HepG2 (cell line): ENCODE data around the gene JUND. TPM values are rescaled to one million over a fixed set of nuclear protein-coding genes. Genes with fewer than 3 reads are reported as not detected.

Experiments used
- FLYWCH1 ChIP-seq: sonication (generic); formaldehyde crosslinking; IDR thresholded peaks from 2 replicates; pipeline ENCODE4 v1.8.1; 2023; ENCODE audit warnings: mild to moderate bottlenecking, missing genetic modification reagents
- HMG20A ChIP-seq: IDR thresholded peaks from 2 replicates; pipeline ENCODE4 v1.6.1; 2016; ENCODE audit warnings: borderline replicate concordance
- KLF12 ChIP-seq: sonication (generic); formaldehyde crosslinking; IDR thresholded peaks from 2 replicates; pipeline ENCODE4 v1.4.0; 2020; ENCODE audit warnings: missing genetic modification reagents, borderline replicate concordance
- KLF16 ChIP-seq, 2 experiments: sonication (generic) in 1 of 2; formaldehyde crosslinking in 1 of 2; IDR thresholded peaks; 2 replicates each; pipeline versions ENCODE4 v1.6.1 to v1.8.0; 2016 to 2023; ENCODE audit warnings: missing genetic modification reagents in 2 of 2, missing compliant biosample characterization in 1 of 2
- MEF2D ChIP-seq: sonication (generic); formaldehyde crosslinking; IDR thresholded peaks from 2 replicates; pipeline ENCODE4 v1.5.1; 2020; ENCODE audit warnings: mild to moderate bottlenecking, missing genetic modification reagents
- MIER3 ChIP-seq: IDR thresholded peaks from 2 replicates; pipeline ENCODE4 v1.6.1; 2016; ENCODE audit warnings: missing compliant biosample characterization, borderline replicate concordance
- MNT ChIP-seq: fragments of 450-650 bp; IDR thresholded peaks from 2 replicates; pipeline ENCODE4 v1.6.1; 2016
- PAX8 ChIP-seq: sonication (generic); formaldehyde crosslinking; IDR thresholded peaks from 2 replicates; pipeline ENCODE4 v1.8.0; 2022; ENCODE audit warnings: mild to moderate bottlenecking, missing genetic modification reagents, borderline replicate concordance
- PAXIP1 ChIP-seq: sonication (generic); formaldehyde crosslinking; conservative IDR thresholded peaks from 2 replicates; pipeline ENCODE4 v1.4.0; 2020; ENCODE audit warnings: mild to moderate bottlenecking, missing genetic modification reagents, moderate library complexity
- POLR2G ChIP-seq: fragments of 200-400 bp; formaldehyde crosslinking; IDR thresholded peaks from 2 replicates; pipeline ENCODE4 v1.6.1; 2018; ENCODE audit warnings: mild to moderate bottlenecking, low read depth, low read length, moderate library complexity
- RORA ChIP-seq: sonication (generic); formaldehyde crosslinking; IDR thresholded peaks from 2 replicates; pipeline ENCODE4 v1.5.0; 2020; ENCODE audit warnings: mild to moderate bottlenecking, missing genetic modification reagents, moderate library complexity
- SALL1 ChIP-seq: sonication (generic); formaldehyde crosslinking; IDR thresholded peaks from 2 replicates; pipeline ENCODE4 v1.8.0; 2022; ENCODE audit warnings: mild to moderate bottlenecking, missing genetic modification reagents
- ZFX ChIP-seq: sonication (generic); formaldehyde crosslinking; IDR thresholded peaks from 2 replicates; pipeline ENCODE4 v1.4.0; 2020; ENCODE audit warnings: mild to moderate bottlenecking, low read depth, missing genetic modification reagents, moderate library complexity
- ZFY ChIP-seq: sonication (generic); formaldehyde crosslinking; IDR thresholded peaks from 2 replicates; pipeline ENCODE4 v1.4.0; 2020; ENCODE audit warnings: missing genetic modification reagents
- ZNF20 ChIP-seq: sonication (generic); formaldehyde crosslinking; IDR thresholded peaks from 2 replicates; pipeline ENCODE4 v1.4.0; 2020; ENCODE audit warnings: mild to moderate bottlenecking, moderate library complexity, missing genetic modification reagents
- ZNF317 ChIP-seq: sonication (generic); formaldehyde crosslinking; IDR thresholded peaks from 2 replicates; pipeline ENCODE4 v1.5.0; 2020; ENCODE audit warnings: mild to moderate bottlenecking, missing genetic modification reagents
- ZNF33A ChIP-seq: sonication (generic); formaldehyde crosslinking; IDR thresholded peaks from 2 replicates; pipeline ENCODE4 v1.5.1; 2020; ENCODE audit warnings: missing genetic modification reagents, mild to moderate bottlenecking, moderate library complexity, borderline replicate concordance
- ZNF552 ChIP-seq: sonication (generic); formaldehyde crosslinking; IDR thresholded peaks from 2 replicates; pipeline ENCODE4 v1.9.0; 2022; ENCODE audit warnings: missing genetic modification reagents, mild to moderate bottlenecking, borderline replicate concordance
- ZNF713 ChIP-seq: sonication (generic); formaldehyde crosslinking; IDR thresholded peaks from 2 replicates; pipeline ENCODE4 v1.4.0; 2020; ENCODE audit warnings: mild to moderate bottlenecking, missing genetic modification reagents
- ZNF776 ChIP-seq: sonication (generic); formaldehyde crosslinking; IDR thresholded peaks from 2 replicates; pipeline ENCODE4 v1.4.0; 2020; ENCODE audit warnings: mild to moderate bottlenecking, missing genetic modification reagents
- ZNF800 ChIP-seq: sonication (generic); formaldehyde crosslinking; IDR thresholded peaks from 2 replicates; pipeline ENCODE4 v1.4.0; 2020; ENCODE audit warnings: missing genetic modification reagents
- ZSCAN12 ChIP-seq: sonication (generic); formaldehyde crosslinking; IDR thresholded peaks from 2 replicates; pipeline ENCODE4 v1.9.0; 2021; ENCODE audit warnings: mild to moderate bottlenecking, missing genetic modification reagents
- ZSCAN22 ChIP-seq: sonication (generic); formaldehyde crosslinking; IDR thresholded peaks from 2 replicates; pipeline ENCODE4 v1.4.0; 2020; ENCODE audit warnings: mild to moderate bottlenecking, missing genetic modification reagents
- polyA plus RNA-seq, 8 experiments: library from polyadenylated mRNA; depleted of rRNA in 3 of 8; stranded (reverse) in 7 of 8; unstranded in 1 of 8; fragments of >200 nt; fragmentation: Illumina TruSeq in 4 of 8; extraction: Trizol in 4 of 8; gene quantifications; 2 replicates each; pipeline versions ENCODE4 v1.2.1 to v1.2.3, GENCODE V29; 2011 to 2016; ENCODE audit warnings: low read depth in 4 of 8, missing spikeins in 1 of 8, mixed read lengths in 1 of 8; ENCODE audit not compliant: insufficient read depth in 1 of 8
- total RNA-seq, 5 experiments: library from RNA; depleted of rRNA; stranded (reverse); fragments of >200 nt; fragmentation: Illumina TruSeq; extraction: Trizol; gene quantifications; 2 replicates each; pipeline ENCODE4 v1.2.3, GENCODE V29; 2016; ENCODE audit warnings: low read depth in 1 of 5

The JUND gene
- total and polyA plus RNA-seq, 2 of the 13 experiments (the other 11 are each of a cell fraction or from before 2014, with no cell fraction given), result 41.2 to 59.8 TPM

GRCh38 chr19:18282021-18282787, 782 bp upstream of the JUND start (continued):
- no peak for TF ChIP-seq ZNF20
- TF ChIP-seq SALL1 (CRISPR knock-in tag), result peak; percentile 6; the same call in 1 of the 2 replicates
- TF ChIP-seq ZSCAN22 (CRISPR knock-in tag), result no peak; the same call in 1 of the 2 replicates
- peak; percentile 33; the same call in 1 of the 2 replicates for TF ChIP-seq MEF2D
- TF ChIP-seq ZFX (CRISPR knock-in tag), result peak; percentile 67
- peak; percentile 65; the same call in 1 of the 2 replicates for TF ChIP-seq POLR2G
- TF ChIP-seq MIER3, result 0 out of 2 replicates have a peak, but pooled peaks have one; percentile 23
- TF ChIP-seq ZFY (CRISPR knock-in tag), result peak; percentile 48
- no peak for TF ChIP-seq ZSCAN12 (CRISPR knock-in tag)
- TF ChIP-seq ZNF33A (CRISPR knock-in tag), result 0 out of 2 replicates have a peak, but pooled peaks have one; percentile 32
- TF ChIP-seq ZNF713 (CRISPR knock-in tag), result no peak
- peak; percentile 7; the same call in 1 of the 2 replicates for TF ChIP-seq KLF12
- 0 out of 2 replicates have a peak, but pooled peaks have one; percentile 17 for TF ChIP-seq ZNF776 (CRISPR knock-in tag)
- no peak for TF ChIP-seq MNT
- TF ChIP-seq ZNF552 (CRISPR knock-in tag), result no peak
- no peak for TF ChIP-seq PAX8 (CRISPR knock-in tag)
- peak; percentile 9; the same call in 1 of the 2 replicates for TF ChIP-seq PAXIP1 (CRISPR knock-in tag)
- 0 out of 2 replicates have a peak, but pooled peaks have one; percentile 27 for TF ChIP-seq ZNF800 (CRISPR knock-in tag)
- no peak for TF ChIP-seq RORA (CRISPR knock-in tag)
- no peak for TF ChIP-seq FLYWCH1
- 0 out of 4 replicates have a peak, but pooled peaks of 1 of the 2 experiments have one; percentile 42 for TF ChIP-seq KLF16 (CRISPR knock-in tag; IDR thresholded peaks at IDR 0.05)
- TF ChIP-seq HMG20A (CRISPR knock-in tag), result 0 out of 2 replicates have a peak, but pooled peaks have one; percentile 29
- TF ChIP-seq ZNF317 (CRISPR knock-in tag), result peak; percentile 41; the same call in 1 of the 2 replicates
